ENCODE data around the gene CCDC157.

DNA sequence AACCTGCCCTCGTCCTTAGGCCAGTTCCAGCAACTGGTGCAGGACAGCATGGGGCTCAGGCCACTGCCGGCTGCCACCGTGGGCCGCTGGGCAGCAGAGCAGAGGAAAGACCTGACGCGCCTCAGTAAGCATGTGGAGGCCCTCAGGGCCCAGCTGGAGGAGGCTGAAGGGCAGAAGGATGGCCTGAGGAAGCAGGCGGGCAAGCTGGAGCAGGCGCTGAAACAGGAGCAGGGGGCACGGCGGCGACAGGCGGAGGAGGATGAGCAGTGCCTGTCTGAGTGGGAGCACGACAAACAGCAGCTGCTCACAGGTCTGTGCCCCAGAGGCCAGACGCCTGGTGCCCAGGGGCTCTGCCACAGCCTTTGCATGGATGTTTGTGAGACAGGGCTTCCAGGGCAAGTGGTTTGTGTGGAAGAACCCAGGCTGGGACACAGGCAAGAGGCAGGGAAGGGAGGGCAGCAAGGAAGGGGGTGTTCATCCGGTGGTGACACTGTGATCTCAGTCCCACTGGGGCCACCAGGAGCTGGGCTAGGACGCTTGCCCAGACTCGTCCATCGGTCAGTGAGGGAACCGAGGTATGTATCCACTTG is 13.9 kb downstream of the CCDC157 start:
- TF ChIP-seq, protein P1, sequence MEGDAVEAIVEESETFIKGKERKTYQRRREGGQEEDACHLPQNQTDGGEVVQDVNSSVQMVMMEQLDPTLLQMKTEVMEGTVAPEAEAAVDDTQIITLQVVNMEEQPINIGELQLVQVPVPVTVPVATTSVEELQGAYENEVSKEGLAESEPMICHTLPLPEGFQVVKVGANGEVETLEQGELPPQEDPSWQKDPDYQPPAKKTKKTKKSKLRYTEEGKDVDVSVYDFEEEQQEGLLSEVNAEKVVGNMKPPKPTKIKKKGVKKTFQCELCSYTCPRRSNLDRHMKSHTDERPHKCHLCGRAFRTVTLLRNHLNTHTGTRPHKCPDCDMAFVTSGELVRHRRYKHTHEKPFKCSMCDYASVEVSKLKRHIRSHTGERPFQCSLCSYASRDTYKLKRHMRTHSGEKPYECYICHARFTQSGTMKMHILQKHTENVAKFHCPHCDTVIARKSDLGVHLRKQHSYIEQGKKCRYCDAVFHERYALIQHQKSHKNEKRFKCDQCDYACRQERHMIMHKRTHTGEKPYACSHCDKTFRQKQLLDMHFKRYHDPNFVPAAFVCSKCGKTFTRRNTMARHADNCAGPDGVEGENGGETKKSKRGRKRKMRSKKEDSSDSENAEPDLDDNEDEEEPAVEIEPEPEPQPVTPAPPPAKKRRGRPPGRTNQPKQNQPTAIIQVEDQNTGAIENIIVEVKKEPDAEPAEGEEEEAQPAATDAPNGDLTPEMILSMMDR (conservative IDR thresholded peaks at IDR 0.05), result no peak
- no peak for TF ChIP-seq EZH2 (IDR thresholded peaks at IDR 0.05; ENCODE audit: low read depth)
